ENCODE measurements around the gene ST3GAL4. TPM values are rescaled to one million over a fixed set of nuclear protein-coding genes. Genes with fewer than 3 reads are reported as not detected.

ST3GAL4 gene
- total RNA-seq, 1 experiment from 2014 or later: 13.6 TPM

DNA sequence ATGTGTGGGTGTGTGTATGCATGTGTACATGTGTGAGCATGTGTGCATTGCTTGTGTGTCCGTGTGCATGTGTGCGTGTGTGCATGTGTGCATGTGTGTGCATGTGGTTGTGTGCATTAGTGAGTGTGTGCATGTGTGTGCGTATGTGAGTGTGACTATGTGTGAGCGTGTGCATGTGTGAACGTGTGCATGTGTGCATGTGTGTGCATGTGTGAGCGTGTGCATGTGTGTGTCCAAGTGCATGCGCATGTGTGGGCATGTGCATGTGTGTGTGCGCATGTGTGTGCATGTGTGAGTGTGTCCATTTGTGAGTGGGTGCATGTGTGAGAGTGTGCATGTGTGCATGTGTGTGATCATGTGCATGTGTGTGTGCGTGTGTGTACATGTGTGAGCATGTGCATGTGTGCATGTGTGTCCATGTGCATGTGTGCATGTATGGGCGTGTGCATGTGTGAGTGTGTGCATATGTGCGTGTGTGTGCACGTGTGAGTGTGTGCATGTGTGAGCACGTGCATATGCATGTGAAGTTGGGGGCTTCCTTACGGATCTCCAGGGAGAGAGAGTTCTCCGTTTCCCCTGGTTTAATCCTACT, 95.8 kb downstream of the ST3GAL4 start:
- H3K36me3 Mint-ChIP-seq (ENCODE audit: insufficient read depth in 1 of 3, low read depth in 3 of 3): peaks cover 5 to 15% (median 9%) of the 10 kb centered on the region in 3 experiments
- Histone ChIP-seq H3K27me3 (ENCODE audit: insufficient read depth, low read length) (no peaks in the 10 kb centered on the region), H4K8ac (replicated peaks; ENCODE audit: insufficient read length, low read depth, low read length) (peak overlapping the region; percentile 3), H2AFZ (ENCODE audit: low read length) (no peak overlapping the region), H2BK15ac (ENCODE audit: low read depth, low read length) (no peak overlapping the region), H3K18ac (ENCODE audit: insufficient read length, low read depth, low read length) (no peak overlapping the region), H2BK120ac (ENCODE audit: low read depth, low read length, poor library complexity, severe bottlenecking) (no peak overlapping the region), H2AK5ac (ENCODE audit: insufficient read length, low read length) (no peak overlapping the region), H3K23me2 (ENCODE audit: insufficient read length, low read depth, low read length, poor library complexity, severe bottlenecking) (no peaks in the 10 kb centered on the region), H3T11ph (ENCODE audit: low read length) (no peak overlapping the region), H4K20me1 (ENCODE audit: control insufficient read depth, insufficient read depth, insufficient read length) (no peaks in the 10 kb centered on the region), H3K4ac (ENCODE audit: low read depth, low read length) (no peak overlapping the region), H3K9ac (ENCODE audit: extremely low read depth, insufficient read length, low read length) (no peak overlapping the region), H3K27ac (ENCODE audit: insufficient read length, low read depth, low read length) (no peak overlapping the region), H3K79me1 (ENCODE audit: insufficient read depth, low read depth, low read length, poor library complexity, severe bottlenecking) (no peaks in the 10 kb centered on the region), H3K4me1 (ENCODE audit: insufficient read depth, low read length) (no peaks in the 10 kb centered on the region), H4K5ac (ENCODE audit: insufficient read length, low read depth, low read length) (no peak overlapping the region), H2BK12ac (ENCODE audit: insufficient read length, low read depth, low read length) (no peak overlapping the region), H3K4me2 (ENCODE audit: insufficient read depth, insufficient read length, low read length) (no peak overlapping the region), H3K23ac (ENCODE audit: insufficient read length, low read depth, low read length) (no peak overlapping the region), H2BK5ac (ENCODE audit: insufficient read length, low read length) (no peak overlapping the region), H2BK20ac (ENCODE audit: low read depth, low read length, poor library complexity, severe bottlenecking) (no peak overlapping the region), H3K56ac (ENCODE audit: insufficient read length, low read depth, low read length) (no peak overlapping the region), H3K14ac (ENCODE audit: insufficient read depth, low read length) (no peak overlapping the region), H3K9me3 (ENCODE audit: control insufficient read depth, low read depth, low read length) (no peaks in the 10 kb centered on the region), H3K79me2 (ENCODE audit: insufficient read depth, low read length) (no peaks in the 10 kb centered on the region), H4K91ac (ENCODE audit: insufficient read length, low read depth, low read length) (no peak overlapping the region)
- no peak for DNase-seq
- peaks cover 2 to 17% of the 10 kb centered on the region in 2 experiments; a peak in 3 of 4 replicates for H3K4me1 Mint-ChIP-seq
- no peak for TF ChIP-seq CTCF (conservative IDR thresholded peaks at IDR 0.05)
- H3K4me3 Mint-ChIP-seq: peak overlapping the region in 1 of 2 experiments; percentile 53; a peak in 1 of 5 replicates
- peak overlapping the region in 2 of 3 experiments; percentile 37 to 75; a peak in 2 of 7 replicates for H3K27ac Mint-ChIP-seq
- WGBS (ENCODE audit: extremely low coverage, insufficient read length, low lambda C conversion rate): no CpG with 5 or more reads among the region's 15 CpGs
- peaks cover 15 to 16% of the 10 kb centered on the region in 2 experiments for H3K9me3 Mint-ChIP-seq
- peaks cover 5% of the 10 kb centered on the region for H3K27me3 Mint-ChIP-seq (ENCODE audit: low read depth)

Measured in H9 (cell line).